Activated T-cell treated with anti-CD3 and anti-CD28 coated beads, Interleukin-2, amount 50 U/mL, for 24 hours (primary cell): ENCODE results near the gene MAN2C1.
"Not testable (repeated sequence)": the region's sequence is repeated elsewhere in the genome, so short reads cannot be mapped to it uniquely, and the experiment has no call there.

Source experiments
- DNase-seq: peaks from one replicate; pipeline ENCODE4 v3.0.0-alpha.2; 2020
- H3K27ac Mint-ChIP-seq: 2 replicates; pipeline ENCODE4 v1.8.0; 2020; ENCODE audit warnings: mild to moderate bottlenecking, mixed read lengths
- H3K27me3 Mint-ChIP-seq: 2 replicates; pipeline ENCODE4 v1.8.0; 2020; ENCODE audit warnings: mixed read lengths
- H3K36me3 Mint-ChIP-seq: 2 replicates; pipeline ENCODE4 v1.8.0; 2020; ENCODE audit warnings: low read depth, mixed read lengths
- H3K4me1 Mint-ChIP-seq: 2 replicates; pipeline ENCODE4 v1.8.0; 2020; ENCODE audit warnings: low read depth, mixed read lengths
- H3K4me3 Mint-ChIP-seq: 2 replicates; pipeline ENCODE4 v1.8.0; 2020; ENCODE audit warnings: mild to moderate bottlenecking, moderate library complexity, mixed read lengths
- H3K9me3 Mint-ChIP-seq: 2 replicates; pipeline ENCODE4 v1.8.0; 2020; ENCODE audit warnings: mixed read lengths

Gene MAN2C1

GRCh38 chr15:75314552-75315290 is 53.7 kb downstream of the MAN2C1 start:
- no peak for DNase-seq
- H3K27me3 Mint-ChIP-seq: no peaks in the 10 kb centered on the region
- H3K4me1 Mint-ChIP-seq: peaks cover 6% of the 10 kb centered on the region
- H3K4me3 Mint-ChIP-seq: no peak overlapping the region
- H3K9me3 Mint-ChIP-seq: no peaks in the 10 kb centered on the region
- no peak overlapping the region for H3K27ac Mint-ChIP-seq
- H3K36me3 Mint-ChIP-seq: no peaks in the 10 kb centered on the region

GRCh38 chr15:75313116-75313845 is 55.1 kb downstream of the MAN2C1 start:
- Mint-ChIP-seq H3K36me3 (no peaks in the 10 kb centered on the region), H3K27me3 (peaks cover 6% of the 10 kb centered on the region), H3K4me1 (peaks cover 6% of the 10 kb centered on the region), H3K9me3 (no peaks in the 10 kb centered on the region), H3K4me3 (no peak overlapping the region), H3K27ac (no peak overlapping the region)
- DNase-seq: no peak

- H3K4me1 Mint-ChIP-seq, DNase-seq, H3K36me3 Mint-ChIP-seq, H3K27ac Mint-ChIP-seq, H3K9me3 Mint-ChIP-seq, H3K4me3 Mint-ChIP-seq: not testable (repeated sequence)
- peaks cover 14% of the 10 kb centered on the region for H3K27me3 Mint-ChIP-seq
Observed at GRCh38 chr15:75312548-75312947, 55.9 kb downstream of the MAN2C1 start.

GRCh38 chr15:75309711-75310110 is 58.7 kb downstream of the MAN2C1 start:
- H3K27ac Mint-ChIP-seq: no peak overlapping the region
- no peaks in the 10 kb centered on the region for H3K36me3 Mint-ChIP-seq
- H3K4me3 Mint-ChIP-seq: no peak overlapping the region
- H3K4me1 Mint-ChIP-seq: peaks cover 6% of the 10 kb centered on the region
- no peaks in the 10 kb centered on the region for H3K9me3 Mint-ChIP-seq
- no peak for DNase-seq
- peaks cover 29% of the 10 kb centered on the region for H3K27me3 Mint-ChIP-seq

- Mint-ChIP-seq H3K4me3 (no peak overlapping the region), H3K27ac (no peak overlapping the region), H3K27me3 (peaks cover 38% of the 10 kb centered on the region), H3K9me3 (no peaks in the 10 kb centered on the region), H3K36me3 (no peaks in the 10 kb centered on the region), H3K4me1 (peaks cover 6% of the 10 kb centered on the region)
- peak; percentile 36 for DNase-seq
Observed at GRCh38 chr15:75307778-75308390, 60.5 kb downstream of the MAN2C1 start.

- Mint-ChIP-seq H3K4me1 (no peaks in the 10 kb centered on the region), H3K4me3 (no peak overlapping the region), H3K27me3 (peaks cover 38% of the 10 kb centered on the region), H3K36me3 (no peaks in the 10 kb centered on the region), H3K27ac (no peak overlapping the region), H3K9me3 (no peaks in the 10 kb centered on the region)
- DNase-seq: no peak
Observed at GRCh38 chr15:75306188-75306587, 62.2 kb downstream of the MAN2C1 start.
